Sciatic nerve (tissue), 2 donors: Measurements from ENCODE around the gene COPZ1. TPM values are rescaled to one million over a fixed set of nuclear protein-coding genes. Genes with fewer than 3 reads are reported as not detected.
"Not testable (repeated sequence)": the region's sequence is repeated elsewhere in the genome, so short reads cannot be mapped to it uniquely, and the experiment has no call there.

Source experiments
- ATAC-seq: fragments of 200-7000 bp; cut with Tn5 transposase; one replicate; pipeline ENCODE4 v1.9.1; 2020; ENCODE audit warnings: mild to moderate bottlenecking, moderate library complexity
- DNase-seq: peaks from one replicate; pipeline ENCODE4 v3.0.0-alpha.2; 2020; ENCODE audit warnings: low spot score
- intact Hi-C: fragments of 100-400 bp; cut with DNase I; formaldehyde crosslinking; loops from one replicate; pipeline ENCODE4 v1.14.2; 2022
- total RNA-seq: library from RNA; stranded (reverse); fragmentation: NEBNext Ultra II Directional; extraction: Animal tissue kit (Norgen Biotek cat#: 25700); gene quantifications from one replicate; pipeline ENCODE4 v1.2.1, GENCODE V29; 2021
- donor health status: DM: no; HTN: no; CAD: no.
- donor health status: DM: no; HTN: no; CAD: no.

COPZ1 gene
- total RNA-seq: 72.5 TPM

- DNase-seq (peak; percentile 95), ATAC-seq (peak; percentile 99)
- intact Hi-C loops: no loop called here
Measured at GRCh38 chr12:54324617-54325441, at the start of gene COPZ1. Gene COPZ1 (plus strand): TSS chr12:54325131. CDS start chr12:54325164, 33 bp downstream.

- DNase-seq: no peak
- ATAC-seq: no peak
- intact Hi-C loops: no loop called here
Measured at GRCh38 chr12:54276368-54276767, 48.6 kb upstream of the COPZ1 start.

- no peak for DNase-seq
- ATAC-seq: no peak
- intact Hi-C loops: no loop called here
Measured at GRCh38 chr12:54277823-54278276, 47.1 kb upstream of the COPZ1 start.

GRCh38 chr12:54279227-54279631 is 45.7 kb upstream of the COPZ1 start:
- intact Hi-C loops: no loop called here
- ATAC-seq: no peak
- DNase-seq: no peak

GRCh38 chr12:54279632-54280467 is 45.1 kb upstream of the COPZ1 start, which contains the start of gene CBX5:
Gene CBX5 (minus strand): TSS chr12:54280122. CDS start chr12:54257650, 22,472 bp downstream.
- intact Hi-C loops: no loop called here
- ATAC-seq (peak; percentile 94), DNase-seq (peak; percentile 100)

GRCh38 chr12:54280468-54281260 is 44.3 kb upstream of the COPZ1 start, which contains the start of gene HNRNPA1:
Gene HNRNPA1 (plus strand): TSS chr12:54280726. CDS start chr12:54280808, 82 bp downstream.
- ATAC-seq (peak; percentile 96), DNase-seq (peak; percentile 95)
- intact Hi-C loops: no loop called here

GRCh38 chr12:54281261-54281638 is 43.7 kb upstream of the COPZ1 start:
- DNase-seq, intact Hi-C loops, ATAC-seq: not testable (repeated sequence)

- DNase-seq, ATAC-seq, intact Hi-C loops: not testable (repeated sequence)
Measured at GRCh38 chr12:54281694-54282093, 43.2 kb upstream of the COPZ1 start.

- intact Hi-C loops: no loop called here
- ATAC-seq (no peak), DNase-seq (no peak)
Measured at GRCh38 chr12:54282949-54283593, 41.9 kb upstream of the COPZ1 start.

GRCh38 chr12:54284070-54284780 is 40.7 kb upstream of the COPZ1 start:
- intact Hi-C loops, DNase-seq, ATAC-seq: not testable (repeated sequence)

GRCh38 chr12:54285150-54286041 is 39.5 kb upstream of the COPZ1 start:
- DNase-seq (no peak), ATAC-seq (no peak)
- intact Hi-C loops: no loop called here

GRCh38 chr12:54286042-54287030 is 38.6 kb upstream of the COPZ1 start:
- ATAC-seq (no peak), DNase-seq (no peak)
- intact Hi-C loops: no loop called here

GRCh38 chr12:54287261-54288157 is 37.4 kb upstream of the COPZ1 start:
- no peak for ATAC-seq
- intact Hi-C loops: no loop called here
- DNase-seq: no peak

- no peak for ATAC-seq
- intact Hi-C loops: loop anchor here (10.0 kb wide), 1 partner anchor 52 kb away; no protein-coding TSS in a partner anchor
- DNase-seq: no peak
Measured at GRCh38 chr12:54292083-54292930, 32.6 kb upstream of the COPZ1 start.
